Measurements from ENCODE around the gene ARGFX.
A peak's percentile ranks its signal among the peaks of the same experiment; 100 is the strongest.

Gene ARGFX

GRCh38 chr3:121545049-121545573 is 22.6 kb upstream of the ARGFX start:
- no peaks in the 10 kb centered on the region for H3K9me3 ChIP-seq (ENCODE audit: control insufficient read depth, insufficient read depth, low read depth, low read length)
- ChIA-PET POLR2A (interaction anchor here (0.9 kb wide), 1 partner anchor 204 kb away, joined by 3 read pairs; no protein-coding TSS in a partner anchor), CTCF (interaction anchor here (0.6 to 1.5 kb wide), 2 partner anchors 556 to 979 kb away, joined by 3 to 6 read pairs; no protein-coding TSS in a partner anchor)
- peaks cover 29 to 37% of the 10 kb centered on the region in 2 experiments; a peak in 2 of 3 replicates for H3K36me3 ChIP-seq (ENCODE audit: control insufficient read depth in 2 of 2, insufficient read depth in 1 of 2, low read length in 2 of 2)
- H3K4me3 ChIP-seq (ENCODE audit: low read depth, low read length) = peak overlapping the region; percentile 95
- no peaks in the 10 kb centered on the region for H3K4me1 ChIP-seq (ENCODE audit: control insufficient read depth, insufficient read depth, low read length)
- peak overlapping the region; percentile 33; the same call in 1 of the 2 replicates for H3K27ac ChIP-seq (ENCODE audit: extremely low read depth, low read depth, low read length)
- TF ChIP-seq ZNF354C (tag by site-specific recombination; IDR thresholded peaks at IDR 0.05; ENCODE audit: borderline replicate concordance, low read depth) = no peak
- no peak for TF ChIP-seq INSM2 (tag by site-specific recombination; IDR thresholded peaks at IDR 0.05)
- TF ChIP-seq ZBTB1 (tag by site-specific recombination; IDR thresholded peaks at IDR 0.05) = no peak
- no peak for TF ChIP-seq PRDM2 (tag by site-specific recombination; IDR thresholded peaks at IDR 0.05; ENCODE audit: borderline replicate concordance)
- TF ChIP-seq ZXDB (tag by site-specific recombination; IDR thresholded peaks at IDR 0.05) = no peak
- TF ChIP-seq ZNF621 (tag by site-specific recombination; IDR thresholded peaks at IDR 0.05) = no peak
- no peak for TF ChIP-seq TSHZ1 (tag by site-specific recombination; IDR thresholded peaks at IDR 0.05; ENCODE audit: borderline replicate concordance)
- TF ChIP-seq ZNF670 (tag by site-specific recombination; IDR thresholded peaks at IDR 0.05; ENCODE audit: low read depth) = no peak
- TF ChIP-seq ZNF433 (tag by site-specific recombination; IDR thresholded peaks at IDR 0.05; ENCODE audit: low read depth) = no peak
- no peak for TF ChIP-seq ZBTB49 (tag by site-specific recombination; IDR thresholded peaks at IDR 0.05; ENCODE audit: low read depth)
- no peak for TF ChIP-seq MYNN (tag by site-specific recombination; IDR thresholded peaks at IDR 0.05; ENCODE audit: borderline replicate concordance)
- TF ChIP-seq ZNF121 (tag by site-specific recombination; IDR thresholded peaks at IDR 0.05) = no peak
- TF ChIP-seq ZNF777 (tag by site-specific recombination; IDR thresholded peaks at IDR 0.05; ENCODE audit: borderline replicate concordance) = no peak
- no peak for TF ChIP-seq ZNF792 (tag by site-specific recombination; IDR thresholded peaks at IDR 0.05)
- no peak for TF ChIP-seq ZNF645 (tag by site-specific recombination; IDR thresholded peaks at IDR 0.05)
- TF ChIP-seq ZNF626 (tag by site-specific recombination; IDR thresholded peaks at IDR 0.05) = no peak
- no peak for TF ChIP-seq ZNF549 (tag by site-specific recombination; IDR thresholded peaks at IDR 0.05)
- no peak for TF ChIP-seq ZNF560 (tag by site-specific recombination; IDR thresholded peaks at IDR 0.05; ENCODE audit: borderline replicate concordance)
